GM19238 (cell line): ENCODE data around the gene SAC3D1.
A peak's percentile ranks its signal among the peaks of the same experiment; 100 is the strongest.
"Not testable (repeated sequence)": the region's sequence is repeated elsewhere in the genome, so short reads cannot be mapped to it uniquely, and the experiment has no call there.

Source experiments
- DNase-seq: peaks from one replicate; pipeline ENCODE4 v3.0.0; 2011; ENCODE audit warnings: low spot score; ENCODE audit not compliant: insufficient read length

Gene SAC3D1

GRCh38 chr11:65040847-65041622 lies at the start of gene SAC3D1:
SAC3D1 (plus strand) TSS chr11:65041210; CDS start chr11:65041293, 83 bp downstream.
- peak; percentile 98 for DNase-seq

GRCh38 chr11:64994318-64994717 lies 46.7 kb upstream of the SAC3D1 start:
- DNase-seq: no peak

- no peak for DNase-seq
Measured at GRCh38 chr11:64996327-64996709, 44.7 kb upstream of the SAC3D1 start.

- DNase-seq: peak; percentile 58
Measured at GRCh38 chr11:64996710-64997380, 44.2 kb upstream of the SAC3D1 start, which contains the start of gene BATF2. BATF2 (minus strand) TSS chr11:64996971; CDS start chr11:64996914, 57 bp downstream.

GRCh38 chr11:64998141-64998540 lies 42.9 kb upstream of the SAC3D1 start:
- DNase-seq: no peak

GRCh38 chr11:64998690-64999431 lies 42.1 kb upstream of the SAC3D1 start:
- DNase-seq: no peak

GRCh38 chr11:64999478-64999877 lies 41.5 kb upstream of the SAC3D1 start:
- DNase-seq: no peak

- DNase-seq: no peak
Measured at GRCh38 chr11:65002706-65003105, 38.3 kb upstream of the SAC3D1 start.

GRCh38 chr11:65003282-65003681 lies 37.7 kb upstream of the SAC3D1 start:
- no peak for DNase-seq

GRCh38 chr11:65003968-65004367 lies 37.0 kb upstream of the SAC3D1 start:
- DNase-seq: not testable (repeated sequence)

GRCh38 chr11:65008016-65008415 lies 33.0 kb upstream of the SAC3D1 start:
- no peak for DNase-seq

GRCh38 chr11:65008873-65009272 lies 32.1 kb upstream of the SAC3D1 start:
- no peak for DNase-seq

- peak; percentile 97 for DNase-seq
Measured at GRCh38 chr11:65013130-65013887, 27.7 kb upstream of the SAC3D1 start.

- peak; percentile 98 for DNase-seq
Measured at GRCh38 chr11:65013888-65014725, 26.9 kb upstream of the SAC3D1 start, which contains the start of gene ARL2. ARL2 (plus strand) TSS chr11:65014160; CDS start chr11:65014208, 48 bp downstream.

- no peak for DNase-seq
Measured at GRCh38 chr11:65014726-65015227, 26.2 kb upstream of the SAC3D1 start.

- no peak for DNase-seq
Measured at GRCh38 chr11:65016705-65017104, 24.3 kb upstream of the SAC3D1 start.

- no peak for DNase-seq
Measured at GRCh38 chr11:65017937-65018336, 23.1 kb upstream of the SAC3D1 start.

- no peak for DNase-seq
Measured at GRCh38 chr11:65019824-65020223, 21.2 kb upstream of the SAC3D1 start.

GRCh38 chr11:65021003-65021402 lies 20.0 kb upstream of the SAC3D1 start:
- DNase-seq: no peak

- no peak for DNase-seq
Measured at GRCh38 chr11:65021509-65021908, 19.5 kb upstream of the SAC3D1 start.
